ENCODE results near the gene FHOD3.

- TF ChIP-seq POLR2A (IDR thresholded peaks at IDR 0.05): no peak
- TF ChIP-seq CTCF (IDR thresholded peaks at IDR 0.05): no peak
Observed at GRCh38 chr18:36660311-36660710, 362.8 kb downstream of the FHOD3 start.
